HCT116 (cell line): Measurements from ENCODE around the gene CCDC38. TPM values are rescaled to one million over a fixed set of nuclear protein-coding genes. Genes with fewer than 3 reads are reported as not detected.
A peak's percentile ranks its signal among the peaks of the same experiment; 100 is the strongest.

Source experiments
- ATAC-seq: fragments of 200-7000 bp; cut with Tn5 transposase; 2 replicates; pipeline ENCODE4 v1.9.1; 2020; ENCODE audit warnings: mild to moderate bottlenecking, moderate library complexity
- BruUV-seq: library from RNA; stranded (reverse); fragments of 400-500 nt; replicated peaks from 2 replicates; lab custom pipeline; 2021; lab: Mats Ljungman, UMichigan
- CTCF ChIA-PET: fragments of 300-600 bp; sonication (Branson Sonifier 250); formaldehyde crosslinking; loops from one replicate; lab custom pipeline; 2021; ENCODE audit warnings: antibody characterized with exemption; lab: Charles Lee
- POLR2A ChIA-PET: fragments of 300-600, 350-600 bp; sonication (Branson Sonifier 250); formaldehyde crosslinking; loops from one replicate; lab custom pipeline; 2021; ENCODE audit warnings: antibody characterized with exemption; lab: Charles Lee
- RAD21 ChIA-PET, 2 experiments: fragments of 300-600 bp; sonication (Branson Sonifier 250); formaldehyde crosslinking; loops; one replicate each; lab custom pipeline; 2023; ENCODE audit warnings: low total read pairs in 2 of 2; ENCODE audit not compliant: uncharacterized antibody in 2 of 2, unreplicated experiment in 2 of 2, low non-redundant PET in 1 of 2; lab: Charles Lee
- DNase-seq: peaks from one replicate; pipeline ENCODE4 v3.0.0-alpha.2; 2010; ENCODE audit warnings: low read depth, low spot score
- H2AFZ ChIP-seq: fragments of 200-600 bp; shearing (Covaris generic), sonication (generic); 2 replicates; pipeline ENCODE4 v1.6.1; 2017; ENCODE audit warnings: low read depth, mixed run types, mixed read lengths, antibody characterized with exemption, low read length; ENCODE audit not compliant: poor library complexity, severe bottlenecking
- H3K27ac ChIP-seq: 2 replicates; pipeline ENCODE4 v1.5.1; 2012; ENCODE audit warnings: low read depth, low read length
- H3K27me3 ChIP-seq: fragments of 200-600 bp; sonication (generic); 2 replicates; pipeline ENCODE4 v1.6.1; 2016; ENCODE audit warnings: mixed run types, low read length, mixed read lengths; ENCODE audit not compliant: insufficient read depth
- H3K36me3 ChIP-seq, 2 experiments: fragments of 200-500 bp in 1 of 2; fragments of 200-600 bp in 1 of 2; sonication (Bioruptor generic) in 1 of 2; sonication (generic) in 1 of 2; 2 replicates each; pipeline versions ENCODE4 v1.5.1 to v1.6.1; 2014 to 2016; ENCODE audit warnings: low read length in 2 of 2, inconsistent platforms in 1 of 2, mixed read lengths in 1 of 2, mixed run types in 1 of 2; ENCODE audit not compliant: insufficient read depth in 2 of 2, control insufficient read depth in 1 of 2
- H3K4me1 ChIP-seq, 2 experiments: fragments of 200-600 bp in 1 of 2; sonication (generic) in 1 of 2; 2 replicates each; pipeline versions ENCODE4 v1.5.1 to v1.6.1; 2012 to 2017; ENCODE audit warnings: low read length in 2 of 2, inconsistent platforms in 1 of 2, mild to moderate bottlenecking in 1 of 2, mixed read lengths in 1 of 2, mixed run types in 1 of 2, moderate library complexity in 1 of 2; ENCODE audit not compliant: insufficient read depth in 2 of 2, control insufficient read depth in 1 of 2
- H3K4me2 ChIP-seq: fragments of 200-600 bp; sonication (generic); 2 replicates; pipeline ENCODE4 v1.6.1; 2017; ENCODE audit warnings: mixed run types, low read length, mixed read lengths
- H3K4me3 ChIP-seq, 2 experiments: fragments of 200-600 bp in 1 of 2; sonication (generic) in 1 of 2; replicated peaks in 1 of 2; 2 replicates each; pipeline ENCODE4 v1.5.1; 2011 to 2016; ENCODE audit warnings: low read length in 2 of 2, control low read depth in 1 of 2, low read depth in 1 of 2, mild to moderate bottlenecking in 1 of 2, mixed read lengths in 1 of 2, mixed run types in 1 of 2
- H3K79me2 ChIP-seq: fragments of 200-600 bp; sonication (generic); 2 replicates; pipeline ENCODE4 v1.6.1; 2017; ENCODE audit warnings: mild to moderate bottlenecking, mixed run types, low read length, moderate library complexity, mixed read lengths; ENCODE audit not compliant: insufficient read depth
- H3K9ac ChIP-seq: fragments of 200-600 bp; sonication (generic); 2 replicates; pipeline ENCODE4 v1.6.1; 2016; ENCODE audit warnings: low read length, mixed read lengths
- H3K9me2 ChIP-seq: fragments of 200-600 bp; sonication (generic), shearing (Covaris generic); 2 replicates; pipeline ENCODE4 v1.6.1; 2017; ENCODE audit warnings: mixed run types, mild to moderate bottlenecking, moderate library complexity; ENCODE audit not compliant: insufficient read depth
- H3K9me3 ChIP-seq, 2 experiments: fragments of 200-500 bp in 1 of 2; fragments of 200-600 bp in 1 of 2; sonication (Bioruptor generic) in 1 of 2; sonication (generic) in 1 of 2; 2 replicates each; pipeline ENCODE4 v1.6.1; 2014 to 2017; ENCODE audit warnings: low read length in 2 of 2, mixed read lengths in 2 of 2, inconsistent platforms in 1 of 2, low read depth in 1 of 2, mild to moderate bottlenecking in 1 of 2, mixed run types in 1 of 2, moderate library complexity in 1 of 2; ENCODE audit not compliant: control insufficient read depth in 1 of 2, insufficient read depth in 1 of 2
- H4K20me1 ChIP-seq: fragments of 200-600 bp; sonication (generic), shearing (Covaris generic); 2 replicates; pipeline ENCODE4 v1.6.1; 2017; ENCODE audit warnings: mixed run types, mild to moderate bottlenecking, moderate library complexity; ENCODE audit not compliant: insufficient read depth
- ATF3 ChIP-seq: IDR thresholded peaks from 2 replicates; pipeline ENCODE4 v1.6.1; 2012
- CBX3 ChIP-seq: IDR thresholded peaks from 2 replicates; pipeline ENCODE4 v1.6.1; 2012; ENCODE audit warnings: low read depth
- CEBPB ChIP-seq: IDR thresholded peaks from 2 replicates; pipeline ENCODE4 v1.6.1; 2012; ENCODE audit warnings: low read depth
- CTCF ChIP-seq, 3 experiments: fragments of 200-600 bp in 1 of 3; sonication (generic) in 1 of 3; IDR thresholded peaks in 2 of 3; conservative IDR thresholded peaks in 1 of 3; 2 replicates each; pipeline ENCODE4 v1.5.1; 2012 to 2017; ENCODE audit warnings: low read depth in 2 of 3, low read length in 2 of 3, antibody characterized with exemption in 1 of 3, borderline replicate concordance in 1 of 3, control low read depth in 1 of 3, mild to moderate bottlenecking in 1 of 3, mixed read lengths in 1 of 3, mixed run types in 1 of 3, moderate library complexity in 1 of 3; ENCODE audit not compliant: insufficient read depth in 1 of 3
- EZH2 ChIP-seq: fragments of 200-600 bp; sonication (generic); IDR thresholded peaks from 2 replicates; pipeline ENCODE4 v1.6.1; 2017; ENCODE audit warnings: antibody characterized with exemption, mixed run types
- EZH2phosphoT487 ChIP-seq: fragments of 200-600 bp; IDR thresholded peaks from 2 replicates; pipeline ENCODE4 v1.6.1; 2018; ENCODE audit warnings: antibody characterized with exemption, borderline replicate concordance
- MAX ChIP-seq: IDR thresholded peaks from 2 replicates; pipeline ENCODE4 v1.6.1; 2012
- POLR2A ChIP-seq: IDR thresholded peaks from 2 replicates; pipeline ENCODE4 v1.7.0; 2011; ENCODE audit warnings: borderline replicate concordance; ENCODE audit not compliant: insufficient read depth, insufficient read length; ENCODE audit errors: extremely low read depth
- RAD21 ChIP-seq: IDR thresholded peaks from 2 replicates; pipeline ENCODE4 v1.6.1; 2012; ENCODE audit warnings: low read depth, mild to moderate bottlenecking
- REST ChIP-seq: IDR thresholded peaks from 2 replicates; pipeline ENCODE4 v1.6.1; 2012; ENCODE audit warnings: low read depth
- SIN3A ChIP-seq: IDR thresholded peaks from 2 replicates; pipeline ENCODE4 v1.6.1; 2012; ENCODE audit warnings: low read depth
- SP1 ChIP-seq: IDR thresholded peaks from 2 replicates; pipeline ENCODE4 v1.6.1; 2012; ENCODE audit warnings: low read depth
- SRF ChIP-seq: IDR thresholded peaks from 2 replicates; pipeline ENCODE4 v1.6.1; 2012; ENCODE audit warnings: low read depth
- TCF7L2 ChIP-seq: IDR thresholded peaks from 2 replicates; pipeline ENCODE4 v1.7.0; 2011; ENCODE audit warnings: borderline replicate concordance, inconsistent platforms; ENCODE audit not compliant: insufficient read depth, insufficient read length; ENCODE audit errors: extremely low read depth
- YY1 ChIP-seq: IDR thresholded peaks from 2 replicates; pipeline ENCODE4 v1.6.1; 2011; ENCODE audit warnings: low read length, low read depth, moderate library complexity, mild to moderate bottlenecking; ENCODE audit not compliant: insufficient replicate concordance; ENCODE audit errors: extremely low read depth
- ZBTB33 ChIP-seq: IDR thresholded peaks from 2 replicates; pipeline ENCODE4 v1.6.1; 2011; ENCODE audit warnings: mild to moderate bottlenecking, low read length, moderate library complexity; ENCODE audit not compliant: insufficient replicate concordance; ENCODE audit errors: extremely low read depth
- ZFX ChIP-seq: fragments of 450-650 bp; IDR thresholded peaks from 2 replicates; pipeline ENCODE4 v1.6.1; 2017
- ZNF274 ChIP-seq: fragments of 200-500 bp; sonication (Bioruptor generic); IDR thresholded peaks from 2 replicates; pipeline ENCODE4 v1.6.1; 2014; ENCODE audit warnings: mild to moderate bottlenecking, low read depth, low read length, inconsistent platforms
- intact Hi-C: fragments of 100-400 bp; cut with micrococcal nuclease; formaldehyde crosslinking; loops from 2 replicates; pipeline ENCODE4 v1.10.0; 2022
- total RNA-seq: library from RNA; stranded (reverse); gene quantifications from one replicate; pipeline ENCODE4 v1.2.1, GENCODE V29; 2021; ENCODE audit not compliant: unreplicated experiment

CCDC38 gene
- total RNA-seq, 1 experiment from 2014 or later = 0.27 TPM

- ATAC-seq (peak; percentile 99), DNase-seq (peak; percentile 37)
- intact Hi-C loops = loop anchor here (2.0 kb wide), 2 partner anchors 40 to 80 kb away; no protein-coding TSS in a partner anchor
- no peak overlapping the region for H3K4me3 ChIP-seq
- H3K9me2 ChIP-seq = no peaks in the 10 kb centered on the region
- ChIA-PET RAD21 (interaction anchor here (0.7 to 1.5 kb wide), 3 partner anchors 41 to 80 kb away, joined by 3 to 4 read pairs (median 3); no protein-coding TSS in a partner anchor), POLR2A (no interaction called here), CTCF (interaction anchor here (0.7 to 3.7 kb wide), 8 partner anchors 22 to 445 kb away, joined by 3 to 20 read pairs (median 4); partner anchors contain the start of genes AMDHD1, CCDC38 and METAP2)
- H3K4me1 ChIP-seq = no peaks in the 10 kb centered on the region
- H3K27ac ChIP-seq = no peak overlapping the region
- no peaks in the 10 kb centered on the region for H3K27me3 ChIP-seq
- no peaks in the 10 kb centered on the region for H3K9me3 ChIP-seq
- H3K9ac ChIP-seq = no peak overlapping the region
- no peaks in the 10 kb centered on the region for H3K79me2 ChIP-seq
- no peaks in the 10 kb centered on the region for H3K36me3 ChIP-seq
- no peaks in the 10 kb centered on the region for H4K20me1 ChIP-seq
- no TSS peak for BruUV-seq
- H3K4me2 ChIP-seq = no peak overlapping the region; the same call in 1 of the 2 replicates
- peak overlapping the region; percentile 25 for H2AFZ ChIP-seq
- TF ChIP-seq CEBPB (no peak), EZH2phosphoT487 (no peak), SP1 (no peak), SRF (no peak), RAD21 (peak; percentile 88), TCF7L2 (no peak), POLR2A (no peak), ATF3 (no peak), MAX (peak; percentile 51; the same call in 1 of the 2 replicates), EZH2 (no peak), CTCF (IDR thresholded peaks at IDR 0.05 in 2 of 3, conservative IDR thresholded peaks at IDR 0.05 in 1 of 3; ENCODE audit: borderline replicate concordance in 1 of 3, insufficient read depth in 1 of 3, low read depth in 2 of 3, low read length in 2 of 3) (peak; percentile 82 to 94 (median 88)), ZFX (no peak), CBX3 (0 out of 2 replicates have a peak, but pooled peaks have one; percentile 60), ZBTB33 (no peak), ZNF274 (no peak), YY1 (peak; percentile 30), SIN3A (no peak), REST (no peak)
Measured at GRCh38 chr12:95918194-95918993, 24.0 kb downstream of the CCDC38 start.
